Islet of Langerhans (tissue), 1 donor: ENCODE data around the gene GRAMD2B.

Source experiments
- FAIRE-seq: peaks from one replicate; lab custom pipeline; 2011; peaks lifted over from hg19 to GRCh38; lab: Jason Lieb, UNC

Gene GRAMD2B

GRCh38 chr5:126480824-126481223, 57.6 kb downstream of the GRAMD2B start:
- no peak for FAIRE-seq

DNA sequence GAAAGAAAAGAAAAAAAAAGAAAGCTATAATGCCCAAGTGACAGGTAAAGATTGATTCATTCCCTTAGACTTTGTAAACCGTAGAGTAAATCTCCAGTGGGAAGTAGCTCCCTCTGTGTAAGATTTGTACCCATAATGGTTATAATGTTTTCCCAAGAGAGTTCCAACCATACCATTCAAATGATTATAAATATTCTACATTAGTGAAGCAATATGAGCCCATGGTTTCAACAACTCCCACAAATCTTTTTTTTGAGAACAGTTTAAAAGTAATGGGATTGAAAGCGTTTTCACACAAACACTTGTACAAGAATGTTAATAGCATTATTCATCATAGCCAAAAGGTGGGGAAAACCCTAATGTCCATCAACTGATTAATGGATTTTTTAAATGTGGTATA, 58.0 kb downstream of the GRAMD2B start:
- no peak for FAIRE-seq

DNA sequence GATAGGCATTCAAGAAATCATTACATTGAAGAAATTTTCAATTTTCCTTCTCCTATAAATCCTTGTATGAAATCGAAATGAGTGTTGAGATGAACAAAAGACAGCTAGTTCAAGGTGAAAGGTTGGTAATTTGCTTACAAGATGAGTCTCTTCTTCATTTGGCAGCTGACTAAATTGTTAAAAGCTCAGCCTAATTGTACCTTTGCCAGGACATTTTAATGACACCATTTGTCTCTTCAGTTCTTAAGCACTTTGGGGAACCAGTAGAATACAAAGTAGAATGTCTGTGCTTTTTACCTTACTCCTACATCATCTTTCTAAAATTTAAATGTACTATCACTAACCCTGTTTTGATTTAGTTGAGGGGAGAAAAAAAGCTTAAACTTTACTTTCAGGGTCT, 59.4 kb downstream of the GRAMD2B start:
- no peak for FAIRE-seq

DNA sequence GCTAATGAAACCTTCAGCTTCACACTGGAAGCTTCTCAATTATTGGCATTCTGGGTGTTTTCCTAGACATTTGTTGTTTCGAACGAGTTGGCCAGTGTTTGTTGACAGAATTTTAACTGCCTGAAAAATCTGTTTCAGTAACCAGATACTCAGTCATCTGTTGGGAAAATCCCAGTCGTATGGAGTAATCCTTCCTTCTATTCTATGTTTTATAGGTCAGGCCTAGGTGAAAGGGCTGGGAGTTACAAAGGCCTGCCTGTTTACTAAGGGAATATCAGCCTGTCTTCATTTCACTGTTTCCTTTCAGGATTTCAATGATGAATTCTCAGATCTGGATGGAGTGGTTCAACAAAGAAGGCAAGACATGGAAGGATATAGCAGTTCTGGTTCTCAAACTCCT, 59.9 kb downstream of the GRAMD2B start:
- no peak for FAIRE-seq

- no peak for FAIRE-seq
These were observed 61.0 kb downstream of the GRAMD2B start for GRCh38 chr5:126484253-126484652.

DNA sequence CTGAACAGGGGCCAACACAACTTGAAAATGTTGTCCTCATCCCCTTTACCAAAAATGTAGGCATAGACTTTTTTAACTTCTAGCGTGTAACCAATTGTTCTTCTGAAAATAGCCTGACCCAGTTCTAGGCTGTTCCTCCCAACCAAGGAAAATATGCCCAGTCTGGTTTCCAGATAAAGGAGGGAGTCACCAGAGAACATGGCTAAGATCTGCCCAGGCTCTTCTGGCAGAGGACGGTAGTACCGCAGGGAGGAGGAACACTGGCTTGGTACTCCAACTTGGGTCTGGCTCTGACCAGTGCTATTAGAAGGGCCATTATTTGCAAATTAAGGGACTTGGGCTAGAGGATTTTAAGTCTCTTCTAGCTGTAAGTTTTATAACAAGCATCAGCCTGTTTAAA, 63.1 kb downstream of the GRAMD2B start:
- no peak for FAIRE-seq

DNA sequence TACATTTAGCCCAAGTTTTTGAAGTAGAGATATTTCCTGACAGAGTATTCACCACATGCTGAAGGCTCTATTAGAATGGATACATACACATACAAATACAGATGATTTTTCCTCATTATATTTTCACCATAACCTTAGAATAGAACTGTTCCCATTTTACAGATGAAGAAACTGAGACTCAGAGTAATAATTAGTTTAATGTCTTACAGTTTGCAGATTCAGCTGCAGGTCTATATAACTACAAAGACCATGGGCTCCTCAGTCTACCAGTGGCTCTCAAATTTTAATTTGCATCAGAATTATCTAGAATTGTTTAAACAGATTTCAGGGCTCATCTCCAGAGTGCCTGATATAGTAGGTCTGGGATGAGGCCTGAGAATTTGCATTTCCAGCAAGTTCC, 64.4 kb downstream of the GRAMD2B start:
- FAIRE-seq, result no peak

GRCh38 chr5:126488443-126489065, 65.3 kb downstream of the GRAMD2B start:
- FAIRE-seq, result no peak

DNA sequence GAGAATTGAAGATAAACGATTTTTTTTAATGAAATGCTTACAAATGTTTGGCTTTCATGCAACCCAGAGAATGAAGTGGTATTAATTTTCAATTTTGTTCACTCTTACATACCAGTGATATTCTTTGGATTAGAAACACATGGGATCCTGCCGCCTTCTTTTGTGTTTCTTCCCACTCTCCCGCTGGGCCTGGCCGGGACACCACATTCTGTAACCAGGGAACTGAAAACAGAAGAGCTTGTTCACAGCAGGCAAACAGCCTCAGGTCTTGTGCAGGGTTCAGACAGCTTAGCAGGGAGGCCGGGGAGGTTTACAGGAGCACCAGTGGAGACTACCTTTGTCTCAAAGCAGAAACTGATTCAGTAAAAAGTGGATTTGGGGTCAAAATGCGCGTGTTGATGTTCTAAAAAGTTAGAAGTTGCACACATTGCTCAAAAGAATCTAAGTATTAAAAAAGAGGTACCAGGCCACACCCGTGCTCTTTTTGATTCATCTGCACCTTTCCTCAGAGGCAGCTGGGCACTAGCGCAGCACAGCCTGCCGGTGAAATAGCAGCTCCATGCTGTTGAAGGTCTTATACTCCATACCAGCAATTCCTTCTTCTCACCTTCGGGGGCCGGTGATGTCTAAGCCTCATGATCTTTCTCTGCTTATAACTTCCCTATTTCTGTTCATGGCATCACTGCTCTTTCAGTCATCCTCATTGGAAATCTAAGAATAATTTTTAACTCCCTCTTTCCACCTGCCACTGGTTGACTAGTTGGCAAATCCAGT, 67.1 kb downstream of the GRAMD2B start:
- FAIRE-seq, result no peak

DNA sequence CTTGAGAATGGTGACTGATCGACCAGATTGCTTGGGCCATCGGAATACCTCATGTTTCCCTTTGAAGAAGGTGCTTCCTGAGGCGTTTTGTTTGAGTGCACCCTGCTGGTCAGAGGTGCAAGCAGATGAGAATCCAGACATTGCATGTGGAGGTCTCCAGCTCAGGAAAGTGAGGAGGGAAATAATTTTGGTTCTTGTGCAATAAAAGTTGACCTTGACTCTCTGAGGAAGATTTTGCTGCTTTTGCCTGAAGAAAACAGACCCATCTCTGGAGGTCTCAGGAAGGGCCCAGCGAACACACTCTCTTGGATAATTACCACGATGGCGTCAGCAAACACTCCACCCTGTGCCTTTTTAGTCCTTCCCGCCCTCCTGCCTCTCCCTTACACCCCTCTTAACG, 69.7 kb downstream of the GRAMD2B start:
- no peak for FAIRE-seq

DNA sequence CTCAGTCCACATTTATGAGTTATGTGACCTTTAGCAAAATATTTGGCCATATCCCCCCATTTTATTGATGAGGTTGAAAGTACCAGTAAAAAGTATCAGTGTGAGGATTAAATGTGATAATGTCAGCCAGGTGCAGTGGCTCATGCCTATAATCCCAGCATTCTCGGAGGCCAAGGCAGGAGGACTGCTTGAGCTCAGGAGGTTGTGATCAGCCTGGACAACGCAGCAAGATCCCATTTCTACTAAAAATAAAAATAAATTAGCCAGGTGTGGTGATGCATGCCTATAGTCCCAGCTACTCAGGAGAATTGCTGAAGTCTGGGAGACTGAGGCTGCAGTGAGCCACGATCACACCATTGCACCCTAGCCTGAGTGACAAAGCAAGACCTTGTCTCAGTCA, 71.2 kb downstream of the GRAMD2B start:
- no peak for FAIRE-seq

GRCh38 chr5:126497506-126497905, 74.3 kb downstream of the GRAMD2B start:
- FAIRE-seq, result no peak

DNA sequence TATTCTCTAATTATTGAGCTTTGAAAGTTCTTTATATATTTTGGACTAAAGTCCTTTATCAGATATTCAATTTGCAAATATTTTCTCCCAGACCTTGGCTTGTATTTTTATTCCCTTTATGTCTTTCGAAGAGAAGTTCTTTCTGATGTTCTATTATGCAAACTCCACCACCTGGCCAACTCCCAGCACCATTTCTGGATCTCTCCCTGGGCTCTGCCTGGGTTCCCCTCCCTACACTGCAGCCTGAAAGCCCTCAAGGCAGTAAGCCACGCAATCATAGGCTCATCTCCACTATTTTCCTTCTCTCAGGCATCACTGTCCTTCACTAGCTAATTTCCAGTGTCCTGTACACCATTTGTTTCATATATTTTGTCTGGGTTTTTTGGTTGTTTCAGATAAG, 76.1 kb downstream of the GRAMD2B start:
- no peak for FAIRE-seq

- FAIRE-seq, result no peak
These were observed 76.7 kb downstream of the GRAMD2B start for GRCh38 chr5:126499853-126500342.

- no peak for FAIRE-seq
These were observed 78.2 kb downstream of the GRAMD2B start for GRCh38 chr5:126501448-126501847.

- FAIRE-seq, result no peak
These were observed 80.4 kb downstream of the GRAMD2B start for GRCh38 chr5:126503602-126504104.

DNA sequence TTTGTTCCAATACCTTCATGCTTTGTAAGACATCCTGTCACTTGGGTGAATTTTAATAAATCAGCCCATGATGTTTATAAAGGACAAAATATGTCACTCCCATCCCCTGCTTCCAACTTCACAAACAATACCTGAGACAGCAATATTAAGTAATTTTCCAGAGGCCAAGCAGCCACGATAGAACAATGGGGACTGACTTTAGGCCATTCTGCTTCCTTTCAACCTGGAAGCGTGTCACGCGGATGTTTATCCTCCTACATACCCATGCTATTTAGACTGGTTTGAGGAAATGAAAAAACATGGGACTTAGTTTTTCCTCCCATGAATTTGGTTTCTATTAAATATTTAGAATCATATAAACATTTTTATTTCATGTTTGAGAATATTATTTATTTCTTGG, 82.9 kb downstream of the GRAMD2B start:
- FAIRE-seq, result no peak

GRCh38 chr5:126508251-126508961, 85.2 kb downstream of the GRAMD2B start:
- no peak for FAIRE-seq

GRCh38 chr5:126508962-126509279, 85.7 kb downstream of the GRAMD2B start:
- no peak for FAIRE-seq

DNA sequence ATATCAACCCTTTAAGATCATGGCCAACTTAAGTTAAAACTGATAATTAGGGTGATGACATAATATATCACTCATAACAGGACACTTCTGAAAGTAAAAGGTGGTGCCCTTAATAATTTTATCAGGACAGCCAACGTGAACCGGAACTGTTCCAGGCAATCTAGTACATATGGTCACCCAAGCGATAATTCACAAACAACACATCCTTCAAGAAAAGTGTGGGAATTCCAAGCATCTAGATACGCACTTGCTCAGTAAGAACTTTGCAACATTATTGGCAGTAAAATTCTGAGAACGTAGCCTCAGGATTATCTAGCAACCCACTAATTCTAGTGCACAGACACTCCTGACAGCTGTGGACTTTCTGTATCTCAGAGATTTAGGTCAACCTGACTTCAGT, 86.1 kb downstream of the GRAMD2B start:
- no peak for FAIRE-seq

- no peak for FAIRE-seq
These were observed 88.8 kb downstream of the GRAMD2B start for GRCh38 chr5:126511961-126512360.

DNA sequence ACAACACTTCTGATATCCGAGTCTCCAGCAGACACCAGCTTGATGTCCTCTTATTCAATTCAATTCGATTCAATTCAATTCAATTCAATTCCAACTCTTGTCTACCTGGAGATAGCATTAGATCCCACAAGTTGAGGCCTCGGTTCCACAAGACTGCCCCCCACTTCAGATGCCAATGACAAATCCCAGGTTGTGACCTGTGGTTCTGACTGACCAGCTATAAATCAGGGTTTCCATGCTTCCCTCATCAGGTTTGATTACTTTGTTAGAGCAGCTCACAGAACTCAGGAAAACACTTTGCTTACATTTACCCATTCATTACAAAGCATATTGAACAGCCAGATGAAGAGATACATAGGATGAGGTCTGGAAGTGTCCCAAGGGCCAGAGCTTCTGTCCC, 89.2 kb downstream of the GRAMD2B start:
- no peak for FAIRE-seq

- no peak for FAIRE-seq
These were observed 90.1 kb downstream of the GRAMD2B start for GRCh38 chr5:126513302-126513701.
